ENCODE measurements around the gene CDCA4.

- no peak for TF ChIP-seq CTCF (IDR thresholded peaks at IDR 0.05; ENCODE audit: poor library complexity)
- TF ChIP-seq EZH2 (IDR thresholded peaks at IDR 0.05; ENCODE audit: borderline replicate concordance): no peak
These were observed 29.6 kb upstream of the CDCA4 start for GRCh38 chr14:105050551-105050897.

All from hepatocyte (in vitro differentiated cells).